Activated CD4-positive, alpha-beta T cell treated with anti-CD3 and anti-CD28 coated beads, Interleukin-2, amount 50 U/mL, for 4 hours (primary cell): ENCODE measurements around the gene UPF1.

Source experiments
- DNase-seq, 2 experiments: peaks; one replicate each; pipeline ENCODE4 v3.0.0-alpha.2; 2020

Gene UPF1

DNA sequence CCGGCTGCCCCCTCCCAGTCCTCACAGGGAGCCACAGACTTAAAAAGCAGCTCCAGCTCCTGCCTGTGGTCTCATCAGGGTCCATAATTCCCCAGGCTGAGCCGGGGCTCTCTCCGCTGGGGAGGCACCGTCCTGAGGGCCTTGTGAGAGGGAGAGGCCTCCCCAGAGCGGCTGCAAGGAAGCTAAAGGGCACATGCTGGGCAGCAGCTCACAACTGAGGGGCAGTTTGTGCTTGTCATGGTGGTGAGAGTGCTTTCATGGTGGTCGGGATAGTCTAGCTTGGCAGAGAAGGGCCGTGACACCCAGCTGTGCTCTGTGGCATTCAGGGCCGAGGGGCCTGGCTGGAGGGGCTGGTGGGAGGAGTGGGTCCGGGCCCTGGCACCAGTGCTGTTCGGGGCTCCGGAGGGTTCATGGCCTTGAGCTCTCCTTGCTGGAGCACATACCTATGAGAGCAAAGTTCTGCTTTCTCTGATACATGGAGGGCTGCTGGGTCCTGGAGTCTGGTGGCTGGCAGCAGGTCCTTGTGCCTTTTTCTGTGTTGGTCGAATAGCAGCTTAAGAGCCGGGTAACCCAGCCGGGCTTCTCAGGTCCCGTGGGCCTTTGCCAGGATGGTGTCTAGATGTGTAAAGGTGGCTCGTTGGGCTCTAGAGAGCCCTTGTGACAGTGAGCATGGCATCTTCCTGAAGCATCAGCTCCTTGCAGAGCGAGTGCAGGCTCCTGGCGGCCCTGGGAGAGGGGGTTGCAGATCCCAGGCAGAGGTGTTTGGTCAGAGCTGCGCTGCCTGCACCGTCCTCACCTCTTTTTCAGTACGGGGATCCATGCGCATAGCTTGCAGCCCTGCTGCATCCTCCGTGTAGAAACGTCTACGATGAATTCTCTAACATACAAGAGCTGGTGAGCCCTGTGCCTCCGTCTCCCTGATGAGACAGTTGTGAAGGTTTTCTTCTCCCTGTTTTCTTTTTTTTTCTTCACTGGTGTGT, 8.8 kb downstream of the UPF1 start:
- no peak for DNase-seq

DNA sequence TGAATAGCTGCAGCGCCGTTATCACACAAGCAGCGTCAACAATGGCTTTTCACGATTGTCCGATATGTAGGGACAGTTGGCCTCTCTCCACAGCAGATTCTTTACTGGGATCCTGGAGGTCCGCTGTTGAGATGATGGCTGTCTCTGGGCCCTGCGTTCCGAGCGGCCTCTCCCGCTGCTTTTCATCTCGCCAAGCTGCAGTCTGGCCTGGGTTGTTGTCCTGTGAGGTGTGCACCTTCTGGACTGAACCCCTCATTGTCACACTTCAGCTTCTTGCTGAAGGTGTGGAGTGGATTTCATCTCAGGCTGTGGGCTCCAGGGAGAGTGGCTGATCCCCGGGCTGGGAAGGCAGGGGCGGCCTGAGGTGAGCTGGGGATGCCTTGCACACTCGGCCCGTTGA, 9.6 kb downstream of the UPF1 start:
- DNase-seq: no peak

DNA sequence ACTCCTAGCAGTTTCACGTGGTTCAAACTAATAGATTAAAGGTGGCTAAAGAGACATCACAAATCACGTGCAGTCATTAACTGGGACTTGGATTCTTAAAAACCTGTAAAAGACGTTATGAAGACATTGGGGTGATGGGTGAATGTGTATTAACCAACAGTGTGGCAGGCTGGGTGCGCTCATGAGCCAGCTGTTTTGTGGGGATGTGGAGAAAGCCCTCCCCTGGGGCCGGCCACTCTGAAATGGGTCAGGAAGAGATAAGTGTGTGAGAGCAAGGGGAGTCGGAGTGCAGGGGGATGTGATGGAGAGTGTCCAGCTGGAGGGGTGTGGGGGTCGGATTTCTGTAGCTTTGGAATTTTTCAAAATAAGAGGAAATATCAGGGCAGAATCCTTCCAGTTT, 10.4 kb downstream of the UPF1 start:
- DNase-seq: no peak

DNA sequence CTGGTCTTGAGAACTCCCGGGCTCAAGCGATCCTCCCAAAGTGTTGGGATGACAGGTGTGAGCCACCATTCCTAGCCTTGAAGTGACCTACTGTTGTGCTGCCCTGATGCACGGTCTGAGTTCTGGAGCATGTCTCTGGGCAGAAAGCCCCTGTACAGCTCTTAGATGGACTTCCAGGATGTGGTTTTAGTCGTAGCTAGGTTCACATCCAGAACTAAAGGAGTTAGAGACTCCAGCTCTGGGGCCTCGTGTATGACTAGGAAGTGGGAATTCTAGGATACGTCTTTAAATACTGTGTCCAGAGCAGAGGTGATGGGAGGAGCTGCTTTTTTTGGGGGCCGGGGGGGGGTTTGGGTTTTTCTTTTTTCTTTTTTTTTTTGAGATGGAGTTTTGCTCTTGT, 12.2 kb downstream of the UPF1 start:
- DNase-seq: no peak

DNA sequence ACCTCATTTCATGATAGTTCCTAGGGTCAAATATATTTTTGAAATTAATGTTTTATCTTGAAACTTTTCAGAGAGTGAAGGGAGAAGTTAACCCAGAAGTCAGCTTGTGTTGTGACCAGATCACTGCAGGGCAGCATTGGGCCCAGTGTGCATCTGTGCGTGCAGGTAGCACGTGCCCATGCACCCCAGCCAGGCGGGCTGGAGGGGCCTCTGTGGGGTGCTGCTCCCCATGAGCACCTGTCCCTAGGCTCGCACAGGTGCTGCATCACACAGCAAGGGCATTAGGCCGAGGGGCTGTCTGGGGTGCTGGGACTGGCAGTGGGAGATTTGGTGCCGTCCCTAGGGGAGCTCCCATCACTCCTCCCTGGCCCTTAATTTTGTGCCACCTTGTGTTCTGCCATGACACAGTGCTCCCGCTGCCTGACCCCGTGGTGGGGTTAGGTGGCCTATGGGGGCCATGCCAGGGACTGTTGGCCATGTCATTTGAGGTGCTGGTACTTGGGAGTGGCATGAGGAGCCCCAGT, 13.1 kb downstream of the UPF1 start:
- DNase-seq: no peak

DNA sequence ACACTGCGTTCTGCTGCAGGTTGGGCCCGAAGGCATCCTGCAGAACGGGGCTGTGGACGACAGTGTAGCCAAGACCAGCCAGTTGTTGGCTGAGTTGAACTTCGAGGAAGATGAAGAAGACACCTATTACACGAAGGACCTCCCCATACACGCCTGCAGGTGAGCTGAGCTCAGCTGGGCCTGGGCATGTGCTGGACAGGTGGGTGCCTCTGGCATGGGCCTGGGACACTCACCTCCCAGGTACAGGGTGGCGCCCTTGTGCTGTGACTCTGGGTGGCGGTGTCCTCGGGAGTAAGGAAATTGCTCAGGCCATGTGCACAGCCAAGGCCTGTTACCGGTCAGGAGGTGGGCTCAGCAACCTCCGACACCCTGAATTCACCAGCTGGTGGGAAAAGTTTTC, 14.2 kb downstream of the UPF1 start:
- DNase-seq: no peak

DNA sequence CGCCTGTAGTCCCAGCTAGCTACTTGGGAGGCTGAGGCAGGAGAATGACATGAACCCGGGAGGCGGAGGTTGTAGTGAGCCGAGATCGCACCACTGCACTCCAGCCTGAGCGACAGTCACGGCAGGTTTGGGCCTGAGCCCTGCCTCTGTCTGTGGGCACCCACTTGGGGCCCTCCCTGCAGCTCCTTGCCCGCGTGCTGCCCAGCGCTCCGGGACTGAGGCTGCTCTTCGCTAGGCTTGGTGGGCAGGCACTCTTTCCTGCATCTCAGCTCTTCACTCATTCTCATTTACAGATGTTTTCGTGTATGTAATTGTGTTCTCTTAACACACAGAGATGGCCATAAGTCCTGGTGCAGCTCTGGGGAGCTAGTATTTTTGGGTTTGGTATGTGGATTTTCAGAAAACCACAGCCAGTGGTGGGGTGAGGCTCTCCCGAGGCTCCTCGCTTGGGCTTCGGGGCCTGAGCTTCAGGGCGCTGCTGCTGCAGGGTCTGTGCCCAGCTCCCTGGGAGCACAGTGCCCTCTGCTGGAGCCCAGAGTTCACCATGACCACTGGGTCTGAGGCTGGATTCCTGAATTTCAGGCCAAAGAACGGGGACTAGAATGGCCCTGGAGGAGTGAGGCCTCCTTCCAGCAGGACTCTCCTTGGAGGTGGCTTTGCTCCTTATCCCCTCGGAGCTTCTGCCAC, 15.2 kb downstream of the UPF1 start:
- peak; percentile 54 to 61 for DNase-seq

DNA sequence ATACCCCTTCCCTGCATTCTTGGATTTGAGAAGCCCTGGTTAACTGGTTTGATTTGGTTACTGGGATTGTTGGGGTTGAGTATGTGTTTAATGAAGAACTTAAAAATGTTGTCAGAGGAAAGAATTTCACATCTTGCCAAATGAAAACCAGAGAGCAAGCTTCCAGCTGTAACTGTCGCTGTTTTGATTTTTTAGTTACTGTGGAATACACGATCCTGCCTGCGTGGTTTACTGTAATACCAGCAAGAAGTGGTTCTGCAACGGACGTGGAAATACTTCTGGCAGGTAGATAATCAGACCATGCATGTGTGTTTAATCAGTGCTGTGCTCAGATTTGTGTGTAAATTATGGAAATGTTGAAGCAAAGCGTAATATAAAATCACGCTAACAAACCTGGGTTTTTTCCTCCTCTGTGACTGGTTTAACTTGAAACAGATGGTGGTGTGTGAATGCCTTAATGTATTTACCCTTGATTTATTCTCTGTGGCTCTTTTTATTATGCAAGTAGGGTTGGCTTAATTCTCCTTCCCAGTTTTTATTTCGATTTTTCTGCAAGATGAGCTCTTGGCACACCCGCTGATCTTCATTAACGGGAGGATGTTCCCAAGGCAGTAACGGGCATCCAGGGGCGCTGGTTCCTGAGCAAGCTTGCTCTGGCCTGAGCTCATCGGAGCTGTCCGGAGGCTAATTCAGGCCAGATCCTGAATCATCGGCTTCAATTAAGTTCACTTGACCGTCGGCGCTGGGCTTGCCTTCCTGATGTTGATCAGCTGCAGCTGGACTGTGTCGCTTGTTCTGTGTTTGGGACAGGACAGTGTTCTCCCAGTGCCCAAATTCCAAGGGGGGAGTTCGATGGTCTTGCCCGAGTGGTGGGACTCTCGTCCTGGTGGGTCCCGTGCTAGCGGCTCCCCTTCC, 16.0 kb downstream of the UPF1 start:
- DNase-seq: no peak

DNA sequence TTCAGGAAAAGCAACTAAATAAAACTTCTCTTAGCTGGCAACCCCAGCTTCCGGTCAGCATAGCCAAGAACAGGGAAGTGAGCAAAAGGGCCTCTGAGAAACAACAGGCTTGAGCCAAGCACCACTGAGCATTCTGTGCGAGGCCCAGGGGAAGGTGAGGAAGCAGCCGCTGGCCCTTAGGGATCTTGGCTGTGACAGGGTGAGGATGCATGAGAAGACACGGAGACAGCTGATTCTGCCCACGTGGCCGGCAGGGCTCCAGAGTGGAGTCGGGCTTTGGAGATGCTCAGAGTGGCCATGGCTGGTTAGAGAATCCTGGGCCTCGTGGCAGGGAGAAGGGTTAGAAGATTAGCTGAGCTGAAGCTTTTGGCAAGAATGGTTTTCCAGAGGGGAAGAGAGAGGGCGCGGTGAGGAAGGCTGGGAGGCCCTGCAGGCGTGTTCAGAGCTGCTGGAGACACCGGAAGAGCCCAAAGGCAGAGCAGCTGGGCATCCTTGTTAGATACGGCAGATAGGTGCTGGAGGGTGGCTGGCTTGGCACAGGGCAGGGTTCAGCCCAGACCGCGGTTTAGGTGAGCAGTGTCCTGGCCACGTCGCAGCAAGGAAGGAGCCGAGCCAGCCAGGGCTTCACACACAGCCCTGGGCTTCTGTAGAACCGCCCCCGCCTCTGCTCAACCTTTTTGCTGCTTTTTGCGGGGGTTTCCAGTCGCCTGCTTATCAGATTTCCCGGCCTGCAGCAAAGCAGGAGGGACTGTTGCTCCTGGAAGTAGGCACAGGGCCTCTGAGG, 17.3 kb downstream of the UPF1 start:
- DNase-seq: no peak

DNA sequence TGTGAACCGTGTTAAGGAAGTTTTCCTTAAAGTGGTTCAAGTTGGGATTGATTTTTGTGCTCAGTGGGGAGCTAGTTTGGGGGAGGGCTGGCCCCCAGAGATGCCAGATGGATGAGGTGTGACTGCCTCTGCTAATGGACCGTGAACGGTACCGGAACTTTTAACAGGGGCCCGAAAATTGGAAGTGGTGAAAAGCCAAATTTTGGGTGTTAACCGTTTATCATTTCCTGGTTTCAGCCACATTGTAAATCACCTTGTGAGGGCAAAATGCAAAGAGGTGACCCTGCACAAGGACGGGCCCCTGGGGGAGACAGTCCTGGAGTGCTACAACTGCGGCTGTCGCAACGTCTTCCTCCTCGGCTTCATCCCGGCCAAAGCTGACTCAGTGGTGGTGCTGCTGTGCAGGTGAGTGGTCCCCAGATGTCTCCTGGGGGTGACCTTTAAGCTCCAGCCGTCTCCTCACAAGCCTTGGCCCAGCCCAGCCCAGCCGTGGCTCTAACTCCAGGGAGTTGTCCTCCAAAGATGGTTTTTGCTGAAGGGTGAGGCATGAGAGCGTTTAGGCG, 18.2 kb downstream of the UPF1 start:
- no peak for DNase-seq

DNA sequence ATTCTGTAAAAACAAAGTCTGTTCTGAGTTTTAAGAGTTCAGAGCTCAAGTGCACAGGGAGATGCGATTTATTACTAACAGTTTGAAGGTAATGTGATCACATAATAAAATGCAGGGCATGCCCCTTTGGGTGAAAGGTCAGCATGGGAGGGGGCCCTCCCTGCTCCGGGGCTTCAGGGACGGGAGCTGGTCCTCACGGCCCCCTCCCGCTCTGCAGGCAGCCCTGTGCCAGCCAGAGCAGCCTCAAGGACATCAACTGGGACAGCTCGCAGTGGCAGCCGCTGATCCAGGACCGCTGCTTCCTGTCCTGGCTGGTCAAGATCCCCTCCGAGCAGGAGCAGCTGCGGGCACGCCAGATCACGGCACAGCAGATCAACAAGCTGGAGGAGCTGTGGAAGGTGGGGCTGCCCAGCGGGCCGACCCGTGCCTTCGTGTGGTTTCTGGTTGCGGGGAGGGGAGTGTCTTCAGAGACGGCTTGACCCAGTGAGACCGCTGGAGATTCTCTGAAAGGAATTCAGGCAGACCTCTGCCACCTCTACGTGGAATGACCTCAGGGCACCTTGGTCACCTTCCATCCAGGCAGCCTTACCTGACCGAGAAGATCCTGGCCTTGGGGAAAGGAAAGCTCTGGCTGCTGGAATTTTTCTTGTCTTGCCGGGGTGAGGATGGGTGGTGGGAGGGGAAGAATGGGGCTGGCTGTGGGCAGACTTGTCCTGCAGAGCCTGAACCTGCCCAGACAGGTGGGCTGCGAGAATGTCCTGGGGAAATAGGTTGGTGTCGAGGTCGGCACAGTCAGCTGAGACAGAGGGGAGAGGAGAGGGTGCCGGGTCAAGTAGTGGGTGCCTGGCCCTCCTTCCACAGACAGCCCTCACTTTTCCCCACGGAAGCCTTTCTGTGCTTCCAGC, 19.0 kb downstream of the UPF1 start:
- DNase-seq: no peak

DNA sequence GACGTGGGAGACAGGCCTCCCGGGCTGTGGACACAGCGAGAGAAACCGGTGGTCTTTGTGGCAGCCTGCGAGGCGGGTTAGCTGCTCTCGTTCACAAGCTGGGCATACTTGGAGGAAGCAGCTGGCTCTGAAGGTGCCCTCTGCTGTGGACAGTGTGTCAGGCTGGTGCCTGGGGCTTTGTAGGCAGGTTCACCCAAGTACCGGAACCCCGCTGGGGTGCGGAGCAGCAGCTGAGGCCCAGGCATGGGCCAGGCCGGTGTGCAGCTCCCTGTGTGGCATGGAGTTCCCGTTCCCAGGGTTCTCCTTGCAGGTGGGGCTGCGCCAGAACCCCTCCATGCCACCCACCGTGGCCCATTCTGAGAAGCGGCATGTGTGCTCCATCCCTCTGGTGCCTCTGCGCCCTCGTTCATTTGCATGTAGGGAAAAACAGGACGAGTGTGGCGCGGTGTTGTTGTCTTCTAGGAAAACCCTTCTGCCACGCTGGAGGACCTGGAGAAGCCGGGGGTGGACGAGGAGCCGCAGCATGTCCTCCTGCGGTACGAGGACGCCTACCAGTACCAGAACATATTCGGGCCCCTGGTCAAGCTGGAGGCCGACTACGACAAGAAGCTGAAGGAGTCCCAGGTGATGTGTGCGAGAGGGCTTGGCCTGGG, 20.0 kb downstream of the UPF1 start:
- no peak for DNase-seq

DNA sequence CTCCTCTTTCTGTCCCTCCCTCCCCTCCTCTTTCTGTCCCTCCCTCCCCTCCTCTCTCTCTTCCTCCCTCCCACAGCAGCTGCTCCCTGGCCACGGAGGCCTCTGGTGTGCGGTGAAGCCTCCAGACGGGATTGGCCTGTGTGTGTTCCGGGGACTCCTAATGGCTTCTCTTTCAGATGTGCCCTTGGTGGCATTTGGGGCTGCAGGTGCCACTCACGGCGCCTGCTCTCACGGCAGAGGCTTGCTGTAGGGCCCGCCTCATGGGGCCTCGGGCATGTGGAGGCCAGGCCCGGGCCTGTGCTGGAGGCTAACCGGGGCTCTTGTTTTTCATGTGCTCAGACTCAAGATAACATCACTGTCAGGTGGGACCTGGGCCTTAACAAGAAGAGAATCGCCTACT, 20.9 kb downstream of the UPF1 start:
- no peak for DNase-seq

DNA sequence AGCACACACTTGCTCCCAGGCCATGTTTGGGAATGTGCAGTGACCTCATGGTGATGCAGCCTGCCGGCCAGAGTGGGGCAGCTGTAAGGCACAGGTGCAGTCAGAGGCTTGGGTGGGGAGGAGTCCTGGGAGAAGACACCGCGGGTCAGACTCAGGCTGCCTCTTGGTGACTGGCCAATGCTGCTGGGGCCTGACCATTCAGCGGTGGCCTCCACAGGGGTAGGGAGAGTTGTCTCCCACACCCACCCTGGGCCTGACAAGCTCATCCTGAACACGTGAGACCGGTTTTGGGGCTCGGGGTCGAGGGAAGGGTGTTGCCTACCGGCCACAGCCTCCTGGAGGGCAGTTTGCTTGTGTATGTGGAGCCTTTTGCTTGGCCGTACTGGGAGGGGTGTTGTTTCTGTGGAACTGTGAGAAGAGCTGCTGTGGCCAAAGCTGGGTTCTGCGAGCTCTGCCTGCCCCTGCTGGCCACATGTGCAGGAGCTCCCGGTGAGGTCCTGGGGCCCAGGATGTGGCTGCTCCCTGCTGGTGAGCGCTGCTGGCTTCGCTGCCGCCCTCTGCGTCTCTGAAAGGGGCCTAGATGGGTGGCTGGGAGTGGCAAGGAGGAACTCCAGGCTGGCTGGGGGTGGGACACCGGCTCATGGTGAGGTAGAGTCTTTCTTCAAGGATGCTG, 22.1 kb downstream of the UPF1 start:
- no peak for DNase-seq

DNA sequence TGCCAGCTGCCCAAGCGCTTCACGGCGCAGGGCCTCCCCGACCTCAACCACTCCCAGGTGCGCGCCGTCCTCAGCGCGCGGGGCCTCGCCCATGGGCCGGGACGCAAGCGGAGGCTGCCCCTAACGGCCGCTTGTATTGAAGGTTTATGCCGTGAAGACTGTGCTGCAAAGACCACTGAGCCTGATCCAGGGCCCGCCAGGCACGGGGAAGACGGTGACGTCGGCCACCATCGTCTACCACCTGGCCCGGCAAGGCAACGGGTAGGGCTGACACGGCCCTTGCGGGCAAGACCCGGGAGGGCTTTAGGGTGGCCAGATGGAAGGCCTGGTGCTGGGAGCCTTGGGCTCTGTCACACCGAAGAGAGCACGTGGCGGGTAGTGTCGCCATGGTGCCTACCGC, 23.2 kb downstream of the UPF1 start:
- no peak for DNase-seq

DNA sequence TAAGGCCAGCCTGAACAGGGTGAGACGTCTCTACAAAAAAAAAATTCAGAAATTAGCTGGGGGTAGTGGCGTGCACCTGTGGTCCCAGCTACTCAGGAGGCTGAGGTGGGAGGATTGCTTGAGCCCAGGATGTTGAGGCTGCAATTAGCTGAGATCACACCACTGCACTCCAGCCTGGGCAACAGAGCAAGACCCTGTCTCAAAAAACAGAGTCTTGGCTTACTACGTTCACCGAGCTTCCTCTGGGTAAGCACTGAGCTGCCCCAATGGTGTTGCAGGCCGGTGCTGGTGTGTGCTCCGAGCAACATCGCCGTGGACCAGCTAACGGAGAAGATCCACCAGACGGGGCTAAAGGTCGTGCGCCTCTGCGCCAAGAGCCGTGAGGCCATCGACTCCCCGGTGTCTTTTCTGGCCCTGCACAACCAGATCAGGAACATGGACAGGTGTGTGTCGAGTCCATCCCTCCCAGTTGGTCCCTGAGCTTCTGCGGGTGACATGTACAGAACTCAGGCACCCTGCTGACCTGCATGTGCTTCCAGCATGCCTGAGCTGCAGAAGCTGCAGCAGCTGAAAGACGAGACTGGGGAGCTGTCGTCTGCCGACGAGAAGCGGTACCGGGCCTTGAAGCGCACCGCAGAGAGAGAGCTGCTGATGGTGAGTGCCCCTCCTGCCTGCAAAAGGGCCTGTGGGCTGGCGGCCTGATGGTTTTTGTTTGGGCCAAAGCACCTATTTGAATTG, 24.1 kb downstream of the UPF1 start:
- DNase-seq: no peak

DNA sequence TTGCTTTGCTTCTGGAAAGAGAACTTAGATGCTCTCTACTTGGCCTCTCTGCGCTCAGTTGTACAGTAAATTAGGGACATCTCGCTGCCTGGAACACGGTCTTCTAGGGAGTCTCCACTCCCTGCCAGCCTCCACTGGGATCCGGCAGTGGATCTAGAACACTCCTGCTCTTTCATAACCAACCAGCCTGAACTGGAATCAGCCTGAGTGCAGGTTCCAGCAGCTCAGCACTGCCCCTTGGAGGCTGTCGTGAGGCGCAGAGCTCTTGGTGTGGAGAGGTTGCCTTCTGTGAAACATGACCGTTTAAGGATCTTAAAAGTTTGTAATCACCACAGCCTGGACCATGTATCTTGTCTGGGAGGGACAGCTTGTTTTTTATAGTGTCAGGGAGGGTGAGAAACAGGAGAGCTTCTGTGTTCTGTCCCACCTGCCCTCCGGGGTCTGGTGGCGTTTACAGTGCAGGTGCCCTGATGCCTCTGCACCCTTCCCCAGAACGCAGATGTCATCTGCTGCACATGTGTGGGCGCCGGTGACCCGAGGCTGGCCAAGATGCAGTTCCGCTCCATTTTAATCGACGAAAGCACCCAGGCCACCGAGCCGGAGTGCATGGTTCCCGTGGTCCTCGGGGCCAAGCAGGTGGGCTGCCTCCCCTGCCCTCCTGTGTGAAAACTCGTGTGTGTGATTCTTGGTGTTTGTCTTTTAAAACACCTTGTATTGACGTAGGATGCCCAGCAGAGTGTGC, 24.8 kb downstream of the UPF1 start:
- no peak for DNase-seq

DNA sequence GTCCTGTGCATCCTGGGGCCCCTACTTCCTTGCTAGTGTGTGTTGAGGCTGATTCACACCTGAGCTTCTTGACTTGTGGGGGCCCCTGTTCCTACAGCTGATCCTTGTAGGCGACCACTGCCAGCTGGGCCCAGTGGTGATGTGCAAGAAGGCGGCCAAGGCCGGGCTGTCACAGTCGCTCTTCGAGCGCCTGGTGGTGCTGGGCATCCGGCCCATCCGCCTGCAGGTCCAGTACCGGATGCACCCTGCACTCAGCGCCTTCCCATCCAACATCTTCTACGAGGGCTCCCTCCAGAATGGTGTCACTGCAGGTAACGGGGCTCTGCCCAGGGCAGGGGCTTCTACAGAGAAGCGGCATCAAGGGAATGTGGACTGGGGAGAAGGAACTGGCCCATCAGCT, 25.5 kb downstream of the UPF1 start:
- no peak for DNase-seq
